Measurements from ENCODE around the gene SP140.
"Not testable (repeated sequence)": the region's sequence is repeated elsewhere in the genome, so short reads cannot be mapped to it uniquely, and the experiment has no call there.

SP140 gene

DNA sequence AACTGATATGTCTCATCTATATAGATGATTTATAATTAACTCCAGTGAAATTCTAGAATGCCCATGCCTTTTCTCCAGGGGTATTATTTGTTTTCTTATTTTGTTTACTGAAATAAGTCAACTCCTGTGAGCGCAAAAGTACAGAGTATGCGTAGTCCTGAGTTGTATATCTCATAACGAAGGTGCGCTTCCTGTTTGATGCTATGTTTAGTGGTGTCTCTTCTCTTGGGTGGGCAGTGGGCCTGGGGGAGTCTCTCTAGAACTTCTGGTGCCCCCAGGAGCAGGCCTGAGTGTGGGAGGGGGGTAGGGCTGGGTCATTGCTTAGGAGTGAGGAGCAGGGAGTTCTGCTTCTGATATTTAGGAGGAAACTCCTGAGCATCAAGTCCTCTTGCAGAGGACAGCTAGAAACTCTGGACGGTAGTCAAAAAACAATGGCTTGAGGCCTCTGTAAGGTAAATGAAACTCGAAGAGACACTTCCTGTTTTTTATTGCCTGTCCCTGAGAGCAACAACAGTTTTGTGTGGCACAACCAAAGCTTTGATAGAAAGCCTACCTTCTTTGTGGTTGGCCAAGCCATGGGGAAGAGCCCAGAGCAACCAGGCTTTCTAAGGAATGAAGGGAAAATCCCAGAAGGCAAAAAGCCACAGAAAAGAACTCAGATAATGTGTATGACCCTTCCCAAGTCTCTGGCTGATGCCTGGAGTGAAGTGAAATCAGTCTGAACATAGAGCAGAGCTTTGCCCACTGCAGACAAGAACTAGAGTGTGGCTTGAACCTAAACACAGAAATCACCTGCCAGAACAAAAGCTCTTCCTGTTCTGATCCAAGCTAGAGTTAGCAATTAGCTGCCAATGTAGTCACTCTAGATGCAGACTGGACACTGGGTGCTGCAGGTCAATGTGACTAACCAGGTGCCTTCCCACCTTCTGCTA lies 92.9 kb downstream of the SP140 start:
- in situ Hi-C loops (cut with HindIII; ENCODE audit: low pct_ligation_motif_present, low pct_unique_long_range_greater_than_20kb, low sequenced_read_pairs) = no loop called here
- no peak for DNase-seq

DNA sequence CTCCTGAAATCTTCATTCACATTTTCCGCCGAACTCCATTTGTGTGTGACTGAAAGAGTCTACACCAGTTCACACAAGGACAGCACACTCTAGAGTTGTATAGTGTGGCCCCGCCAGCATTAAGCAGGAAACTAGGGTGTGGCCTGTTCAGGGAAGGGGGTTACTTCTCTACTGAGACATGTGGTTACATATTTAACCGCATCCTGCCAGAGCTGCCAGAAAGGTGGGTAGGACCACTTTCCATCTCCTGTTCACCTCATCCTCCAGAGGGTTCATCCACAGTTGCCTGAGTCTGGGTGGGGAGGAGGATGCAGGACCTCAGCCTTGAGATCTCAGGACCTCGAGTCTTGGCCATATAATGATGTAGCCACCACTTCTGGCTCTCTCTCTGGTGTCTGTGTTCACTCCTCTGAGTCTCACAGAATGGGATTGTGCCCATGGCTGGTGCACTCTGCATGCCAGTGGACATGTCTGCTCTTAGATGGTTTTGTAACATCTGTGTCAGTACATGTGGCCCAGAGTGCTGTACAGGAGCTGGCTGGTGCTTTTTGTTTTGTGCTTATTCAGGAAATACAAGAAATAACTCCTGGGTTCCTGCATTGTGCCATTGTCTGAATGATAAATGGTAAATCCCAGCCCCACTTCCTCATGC lies 93.8 kb downstream of the SP140 start:
- no peak for DNase-seq
- in situ Hi-C loops (cut with HindIII; ENCODE audit: low pct_ligation_motif_present, low pct_unique_long_range_greater_than_20kb, low sequenced_read_pairs) = no loop called here

DNA sequence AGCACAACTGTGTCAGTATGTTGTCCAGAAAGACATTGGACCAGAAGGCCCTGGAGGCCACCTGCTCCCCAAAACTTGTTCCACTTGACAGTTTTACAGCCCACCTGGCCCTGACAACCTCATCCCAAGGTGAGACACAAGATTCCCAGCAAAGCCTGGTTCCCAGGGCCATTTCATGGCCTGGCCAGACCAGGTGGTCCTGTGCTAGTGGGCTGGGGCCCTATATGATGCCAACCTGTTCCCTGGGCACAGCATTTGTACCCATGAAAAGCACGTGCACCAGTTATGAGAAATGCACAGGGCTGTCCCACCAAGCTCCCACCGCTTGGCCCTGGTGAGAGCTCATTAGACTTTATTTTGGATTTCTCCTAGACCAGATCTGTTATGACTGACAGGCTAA lies 95.5 kb downstream of the SP140 start:
- in situ Hi-C loops (cut with HindIII; ENCODE audit: low pct_ligation_motif_present, low pct_unique_long_range_greater_than_20kb, low sequenced_read_pairs) = no loop called here

DNA sequence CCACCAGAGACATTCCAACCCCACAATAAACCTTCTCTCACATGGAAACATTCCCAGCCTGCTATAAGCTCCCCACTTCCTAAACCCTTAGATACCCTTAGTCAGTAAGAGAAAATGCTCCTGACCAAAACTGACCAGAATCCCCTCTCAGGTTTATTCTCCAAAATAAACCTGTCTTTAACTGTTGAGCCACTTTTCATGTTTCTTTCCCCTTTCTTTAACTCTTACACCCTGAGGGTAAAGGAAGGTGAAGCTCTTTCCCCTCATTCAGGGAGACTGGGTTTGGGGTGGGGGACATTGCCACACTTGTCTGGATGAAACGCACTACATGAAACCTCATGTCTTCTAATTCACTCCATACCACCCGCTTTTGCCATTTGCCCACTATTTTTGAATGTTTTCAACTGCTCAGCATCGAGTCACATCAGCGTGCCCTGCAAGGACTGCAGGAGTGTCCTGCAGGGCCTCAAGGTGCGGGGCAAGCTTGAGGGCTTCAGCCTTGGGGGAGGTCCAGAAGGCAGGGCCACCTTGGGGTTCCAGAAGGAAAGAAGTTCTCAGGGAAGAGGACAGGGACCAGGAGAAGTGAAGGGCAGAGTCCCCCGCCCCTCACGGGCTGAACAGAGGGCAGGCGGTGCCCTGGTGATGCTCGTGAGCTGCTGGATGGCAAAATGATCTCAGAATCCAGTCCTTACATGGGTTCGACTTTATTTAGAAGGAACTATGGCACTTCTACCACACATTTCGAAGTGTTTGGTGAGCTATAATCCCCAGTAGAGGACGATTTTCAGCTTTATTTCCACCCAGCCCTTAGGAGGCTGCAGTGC lies 97.2 kb downstream of the SP140 start:
- in situ Hi-C loops (cut with HindIII; ENCODE audit: low pct_ligation_motif_present, low pct_unique_long_range_greater_than_20kb, low sequenced_read_pairs) = no loop called here

More for the DNA sequence above, 95.5 kb downstream of the SP140 start:
- DNase-seq = no peak

DNA sequence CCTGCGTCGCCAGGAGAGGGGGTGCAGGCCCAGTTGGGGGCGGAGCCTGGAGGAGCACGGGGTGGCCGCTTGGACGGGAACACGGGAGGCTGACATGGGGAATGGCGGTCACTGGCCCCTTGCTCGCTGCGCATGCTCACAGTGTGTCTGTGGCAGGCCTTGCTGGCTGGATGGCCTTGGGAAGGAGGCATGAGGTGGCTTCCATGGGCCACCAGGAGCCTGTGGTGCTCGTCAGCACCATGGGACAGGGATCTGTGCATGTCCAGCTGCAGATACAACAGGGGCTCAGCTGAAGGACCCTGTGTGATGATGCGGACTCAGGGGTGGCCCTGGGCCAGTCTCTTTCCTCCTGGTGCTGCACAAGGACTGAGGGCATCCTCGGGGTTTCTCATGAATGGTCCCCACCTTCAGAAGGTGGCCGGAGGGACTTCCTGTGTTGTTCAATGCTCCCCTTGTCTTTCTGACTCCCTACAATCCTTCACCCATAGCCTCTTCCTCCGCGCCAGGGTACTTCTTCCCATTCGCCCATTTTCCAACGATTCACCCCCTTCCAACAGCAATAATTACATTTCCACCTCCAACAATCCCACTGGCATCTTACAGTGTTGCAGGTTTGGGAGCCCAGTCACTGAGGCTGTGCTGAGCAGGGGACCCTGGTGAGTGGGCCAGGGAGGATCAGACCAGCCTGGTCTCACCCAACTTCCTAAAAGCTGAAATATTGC lies 98.0 kb downstream of the SP140 start:
- no peak for DNase-seq
- in situ Hi-C loops (cut with HindIII; ENCODE audit: low pct_ligation_motif_present, low pct_unique_long_range_greater_than_20kb, low sequenced_read_pairs) = no loop called here

More for the DNA sequence above, 97.2 kb downstream of the SP140 start:
- DNase-seq = no peak

DNA sequence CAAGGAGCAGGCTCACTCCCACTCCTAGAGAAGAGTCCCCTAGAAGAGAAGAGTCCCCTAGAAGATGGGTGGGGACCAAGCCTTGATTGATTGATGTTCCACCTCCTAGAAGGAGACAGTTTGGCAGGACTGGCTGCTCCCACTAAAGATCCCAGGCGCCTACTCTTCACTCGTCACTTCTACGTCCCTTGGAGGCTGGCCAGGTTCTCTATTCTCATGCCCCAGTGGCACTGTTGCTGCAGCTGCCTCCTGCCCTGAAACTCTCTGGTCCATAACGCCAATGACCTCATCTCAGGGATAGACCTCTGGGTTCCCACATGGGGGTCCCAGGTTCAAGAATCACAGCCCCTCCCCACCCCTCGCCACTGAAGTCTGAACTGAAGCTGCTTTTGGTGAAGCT lies 99.0 kb downstream of the SP140 start:
- DNase-seq = no peak
- in situ Hi-C loops (cut with HindIII; ENCODE audit: low pct_ligation_motif_present, low pct_unique_long_range_greater_than_20kb, low sequenced_read_pairs) = no loop called here

DNA sequence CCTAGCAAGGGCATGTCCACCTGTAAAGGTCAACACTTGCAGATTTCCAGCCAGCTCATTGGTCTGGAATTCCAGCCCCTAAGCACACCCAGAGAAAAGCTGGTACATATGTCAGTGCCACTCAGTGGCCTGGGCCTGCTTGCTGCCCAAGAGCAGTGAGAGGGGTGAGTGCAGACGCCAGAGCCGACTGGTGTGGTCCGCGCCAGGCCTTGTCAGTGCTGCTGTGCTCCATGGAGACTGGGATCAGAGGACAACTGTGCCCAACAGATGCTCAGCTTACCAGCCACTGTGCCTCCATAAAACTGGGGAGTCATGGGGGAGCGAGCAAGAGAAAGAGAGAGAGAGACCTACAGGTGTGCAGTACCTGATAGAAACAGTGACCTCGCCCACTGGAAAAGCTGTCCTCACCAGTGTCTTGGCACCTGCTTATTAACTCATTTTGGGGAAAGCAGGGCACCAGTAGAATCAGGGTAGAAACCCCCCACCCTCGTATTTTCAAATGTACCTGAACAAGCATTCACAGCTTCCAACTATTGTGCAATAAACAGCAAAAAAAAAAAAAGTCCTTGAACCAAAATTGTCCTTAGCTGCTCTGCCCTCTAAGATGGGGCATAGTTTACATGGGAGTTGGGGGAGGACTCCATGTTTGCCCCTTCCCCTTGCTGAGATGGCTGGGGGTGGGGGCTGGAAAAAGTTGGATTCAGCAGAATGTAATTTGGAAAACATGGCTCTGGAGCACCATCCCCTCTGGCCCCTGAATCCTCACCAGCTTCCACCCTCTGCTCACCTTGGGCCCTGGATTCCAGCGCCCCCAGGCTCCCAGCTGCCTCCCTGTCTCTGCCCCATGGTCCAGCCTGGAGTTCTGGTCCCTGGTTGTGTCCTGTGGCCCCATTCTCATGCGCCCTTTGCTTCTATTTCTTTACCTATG lies 100.0 kb downstream of the SP140 start:
- in situ Hi-C loops (cut with HindIII; ENCODE audit: low pct_ligation_motif_present, low pct_unique_long_range_greater_than_20kb, low sequenced_read_pairs) = no loop called here
- DNase-seq = no peak

DNA sequence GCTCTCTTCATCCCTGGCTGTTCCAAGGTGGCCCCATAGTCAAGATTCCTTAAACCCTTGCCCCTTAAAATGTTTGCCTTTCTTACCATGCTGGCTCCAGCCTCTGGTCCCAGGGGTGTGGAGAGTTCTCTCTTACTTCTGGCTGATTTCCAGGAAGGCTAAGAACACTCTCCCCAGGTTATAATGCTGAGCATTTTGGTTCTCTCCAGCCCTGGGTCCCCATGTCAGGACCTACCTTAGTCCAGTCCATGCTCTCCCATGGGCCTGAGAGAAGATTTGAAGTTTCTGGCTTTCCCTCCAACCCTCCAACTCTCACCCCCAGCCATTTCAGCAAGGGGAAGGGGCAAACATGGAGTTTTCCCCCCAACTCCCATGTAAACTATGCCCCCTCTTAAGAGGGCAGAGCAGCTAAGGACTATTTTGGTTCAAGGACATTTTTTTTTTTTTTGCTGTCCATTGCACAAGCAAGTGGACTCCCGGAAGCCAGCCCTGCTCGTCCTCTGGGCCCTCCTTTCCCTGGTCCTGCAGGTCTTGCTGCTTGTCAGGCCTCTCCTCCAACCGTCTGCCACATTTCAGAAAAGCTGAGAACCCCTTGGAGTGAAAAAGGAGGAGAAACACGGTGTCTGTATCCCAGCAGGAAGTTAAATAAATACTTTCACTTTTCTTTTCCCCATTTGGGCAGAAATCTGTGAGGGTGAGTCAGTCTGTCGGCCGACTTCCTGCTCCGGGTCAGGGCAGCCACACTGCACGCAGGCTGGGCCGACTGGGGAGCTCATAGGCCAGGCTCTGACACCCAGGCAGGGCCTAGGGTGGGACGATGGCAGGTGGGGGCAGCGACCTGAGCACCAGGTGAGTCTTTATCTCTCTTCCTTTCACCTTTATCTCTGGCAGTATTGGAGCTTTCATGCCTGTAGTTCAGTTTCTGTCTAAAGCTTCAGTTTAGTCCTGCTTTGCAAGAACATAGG lies 101.2 kb downstream of the SP140 start, which contains the start of gene SP140L:
SP140L (plus strand) TSS at position 741 of the 965 bp plus-strand sequence; CDS start at position 818, 77 bp downstream.
- peak; percentile 91 for DNase-seq
- in situ Hi-C loops (cut with HindIII; ENCODE audit: low pct_ligation_motif_present, low pct_unique_long_range_greater_than_20kb, low sequenced_read_pairs) = no loop called here

DNA sequence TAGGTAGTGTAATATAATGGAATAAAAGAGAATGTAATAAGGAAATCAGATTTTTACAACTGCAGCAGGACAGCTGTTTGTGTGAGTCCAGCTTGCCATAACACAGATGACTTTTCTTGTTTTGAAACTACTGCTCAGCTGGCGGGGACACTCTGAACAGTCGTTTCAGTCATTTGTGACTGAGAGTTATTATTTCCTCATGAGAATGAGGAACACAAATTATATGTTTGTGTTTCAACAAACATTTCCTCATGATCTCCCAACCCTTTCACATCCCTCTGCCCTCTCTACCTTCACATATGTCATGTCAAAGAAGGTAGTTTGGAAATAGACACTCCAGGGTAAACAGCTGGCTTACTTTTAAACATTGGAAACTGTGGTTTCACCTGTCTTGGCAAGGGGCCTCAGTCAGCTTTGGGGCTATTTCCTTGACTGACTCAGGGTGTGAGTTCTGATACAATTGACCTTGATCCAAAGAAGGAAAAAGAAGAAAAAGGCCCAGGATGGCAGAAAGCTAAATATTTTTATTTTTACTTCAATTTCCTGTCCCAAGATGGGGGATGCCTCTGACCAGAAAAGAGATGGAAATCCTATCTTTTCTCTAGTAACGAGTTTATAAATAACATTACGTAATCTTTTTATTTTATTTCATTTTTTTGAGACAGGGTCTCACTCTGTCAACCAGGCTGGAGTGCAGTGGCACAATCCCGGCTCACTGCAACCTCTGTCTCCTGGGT lies 102.0 kb downstream of the SP140 start:
- in situ Hi-C loops (cut with HindIII; ENCODE audit: low pct_ligation_motif_present, low pct_unique_long_range_greater_than_20kb, low sequenced_read_pairs) = no loop called here

DNA sequence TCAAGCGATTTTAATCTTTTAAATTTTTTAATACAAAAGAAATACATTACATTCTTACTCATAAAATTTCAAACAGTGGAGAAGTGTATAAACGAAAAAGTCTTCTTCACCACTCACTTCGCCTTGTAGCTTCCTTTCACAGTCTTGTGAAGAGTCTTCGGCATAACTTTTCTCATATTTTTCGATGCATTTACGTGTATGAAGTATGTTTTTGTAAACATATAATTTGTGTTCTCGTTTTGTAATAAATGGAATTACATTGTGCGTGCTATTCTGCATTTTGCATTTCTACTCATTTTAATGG lies 102.6 kb downstream of the SP140 start:
- in situ Hi-C loops (cut with HindIII; ENCODE audit: low pct_ligation_motif_present, low pct_unique_long_range_greater_than_20kb, low sequenced_read_pairs) = no loop called here
- DNase-seq = no peak

More for the DNA sequence above, 102.0 kb downstream of the SP140 start:
- peak; percentile 8 for DNase-seq

DNA sequence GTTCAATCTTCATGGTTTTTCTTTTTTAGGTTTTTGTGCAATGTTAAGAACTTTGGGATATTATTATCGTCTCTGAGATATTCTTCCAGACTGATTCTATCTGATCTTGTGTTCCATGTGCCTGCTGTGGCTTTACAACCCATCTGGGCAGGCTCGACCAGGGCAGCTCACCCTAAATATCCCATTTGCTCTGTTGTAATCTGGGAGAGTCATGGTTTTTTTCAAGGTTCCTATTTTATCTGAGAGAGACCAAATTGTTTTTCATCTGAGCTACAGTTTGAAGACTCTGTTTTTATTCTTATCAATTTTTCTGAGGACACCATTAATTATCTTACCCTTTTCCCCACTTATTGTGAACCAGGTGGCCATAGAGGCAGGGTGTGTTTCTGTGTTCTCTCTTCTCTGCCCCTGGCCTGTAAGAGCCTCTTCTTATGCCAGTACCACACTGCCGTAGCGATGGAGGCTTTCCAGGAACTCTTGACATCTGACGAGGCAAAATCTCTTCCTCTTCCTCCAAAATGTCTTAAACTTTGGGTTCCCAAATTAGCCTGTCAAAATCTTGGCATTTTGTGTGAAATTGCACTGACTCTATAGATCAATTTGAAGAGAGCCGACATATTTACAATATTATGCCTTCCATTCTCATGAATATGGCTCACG lies 104.5 kb downstream of the SP140 start:
- in situ Hi-C loops (cut with HindIII; ENCODE audit: low pct_ligation_motif_present, low pct_unique_long_range_greater_than_20kb, low sequenced_read_pairs) = no loop called here
- no peak for DNase-seq

DNA sequence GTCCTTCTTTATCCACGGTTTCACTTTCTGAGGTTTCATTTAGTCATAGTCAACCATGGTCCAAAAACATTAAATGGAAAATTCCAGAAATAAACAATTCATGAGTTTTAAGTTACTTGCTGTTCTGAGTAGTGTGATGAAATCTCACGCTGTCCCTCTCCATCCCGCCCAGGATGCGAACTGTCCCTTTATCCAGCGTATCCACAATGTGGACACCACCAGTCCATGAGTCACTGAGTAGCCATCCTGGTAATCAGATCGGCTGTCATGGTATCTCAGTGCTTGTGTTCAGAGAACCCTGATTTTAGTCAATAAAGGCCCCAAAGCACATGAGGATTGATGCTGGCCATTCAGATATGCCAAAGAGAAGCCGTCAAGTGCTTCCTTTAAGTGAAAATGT lies 105.2 kb downstream of the SP140 start:
- DNase-seq = no peak
- in situ Hi-C loops (cut with HindIII; ENCODE audit: low pct_ligation_motif_present, low pct_unique_long_range_greater_than_20kb, low sequenced_read_pairs) = no loop called here

DNA sequence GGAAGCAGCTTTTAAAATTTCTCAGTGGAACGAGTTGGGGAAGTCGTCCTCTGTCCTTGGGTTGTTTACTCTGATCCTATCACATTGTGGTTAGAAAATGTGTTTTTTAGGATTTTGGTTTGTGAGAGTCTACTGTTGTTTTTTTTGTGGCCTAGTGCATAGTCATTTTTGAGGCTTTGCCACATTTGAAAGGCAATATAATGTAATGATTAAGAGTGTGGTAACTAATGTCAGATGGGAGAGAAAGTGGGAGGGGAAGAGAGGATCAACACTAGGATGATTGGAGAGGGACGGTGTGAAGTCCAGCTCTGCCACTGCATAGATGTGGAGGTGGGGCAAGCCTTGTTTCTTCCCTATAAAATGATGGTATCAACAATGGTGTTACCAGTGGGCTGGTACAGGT lies 109.9 kb downstream of the SP140 start:
- in situ Hi-C loops (cut with HindIII; ENCODE audit: low pct_ligation_motif_present, low pct_unique_long_range_greater_than_20kb, low sequenced_read_pairs) = no loop called here
- no peak for DNase-seq

DNA sequence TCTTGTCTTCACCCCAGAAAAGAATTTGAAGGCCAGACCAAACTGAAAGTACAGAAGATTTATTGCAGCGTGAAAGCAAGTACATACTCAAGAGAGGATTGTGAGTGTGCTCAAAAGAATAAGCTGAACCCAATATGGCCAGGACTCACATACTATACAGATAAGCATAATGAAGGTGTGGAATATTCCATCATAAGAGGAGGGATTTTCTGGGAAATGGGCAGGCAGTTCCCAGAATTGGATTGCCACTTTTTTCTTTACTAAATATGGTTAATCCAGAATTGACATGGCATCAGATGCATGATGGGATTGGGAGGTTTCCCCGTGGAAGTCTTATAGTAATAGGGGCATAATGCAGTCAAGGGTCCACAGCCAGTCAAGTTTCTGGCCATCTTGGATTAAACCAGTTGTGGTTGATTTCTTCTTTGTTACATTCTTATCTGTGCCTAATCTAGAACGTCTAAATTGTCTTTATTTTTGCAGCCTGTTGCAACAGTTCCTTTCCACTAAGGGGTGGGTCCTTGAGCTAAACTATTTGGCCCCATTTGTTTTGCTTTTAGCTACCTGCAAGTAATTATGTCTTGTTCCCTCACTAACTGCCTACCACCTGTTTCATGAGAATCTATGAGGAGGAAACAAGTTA lies 110.4 kb downstream of the SP140 start:
- DNase-seq = no peak
- in situ Hi-C loops (cut with HindIII; ENCODE audit: low pct_ligation_motif_present, low pct_unique_long_range_greater_than_20kb, low sequenced_read_pairs) = no loop called here

DNA sequence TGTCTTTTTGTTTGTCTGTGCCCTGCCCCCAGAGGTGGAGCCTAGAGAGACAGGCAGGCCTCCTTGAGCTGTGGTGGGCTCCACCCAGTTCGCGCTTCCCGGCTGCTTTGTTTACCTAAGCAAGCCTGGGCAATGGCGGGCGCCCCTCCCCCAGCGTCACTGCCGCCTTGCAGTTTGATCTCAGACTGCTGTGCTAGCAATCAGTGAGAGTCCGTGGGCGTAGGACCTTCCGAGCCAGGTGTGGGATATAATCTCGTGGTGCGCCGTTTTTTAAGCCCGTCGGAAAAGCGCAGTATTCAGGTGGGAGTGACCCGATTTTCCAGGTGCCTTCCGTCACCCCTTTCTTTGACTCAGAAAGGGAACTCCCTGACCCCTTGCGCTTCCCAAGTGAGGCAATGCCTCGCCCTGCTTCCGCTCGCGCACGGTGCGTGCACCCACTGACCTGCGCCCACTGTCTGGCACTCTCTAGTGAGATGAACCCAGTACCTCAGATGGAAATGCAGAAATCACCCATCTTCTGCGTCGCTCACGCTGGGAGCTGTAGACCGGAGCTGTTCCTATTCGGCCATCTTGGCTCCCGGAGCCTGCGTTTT lies 116.5 kb downstream of the SP140 start:
- DNase-seq; in situ Hi-C loops (cut with HindIII; ENCODE audit: low pct_ligation_motif_present, low pct_unique_long_range_greater_than_20kb, low sequenced_read_pairs): not testable (repeated sequence)

All from ACHN (cell line).